C4-2B (cell line): ENCODE measurements around the gene SLC27A2.

ENCODE experiments used
- H3K27ac ChIP-seq: fragments of 450-650 bp; 2 replicates; pipeline ENCODE4 v1.5.1; 2017
- ZFX ChIP-seq: fragments of 450-650 bp; IDR thresholded peaks from 2 replicates; pipeline ENCODE4 v1.6.1; 2017
- TF ChIP-seq, protein P1 (sequence below): fragments of 450-650 bp; conservative IDR thresholded peaks from 2 replicates; pipeline ENCODE4 v1.5.1; 2017; ENCODE audit warnings: mild to moderate bottlenecking

The SLC27A2 gene

DNA sequence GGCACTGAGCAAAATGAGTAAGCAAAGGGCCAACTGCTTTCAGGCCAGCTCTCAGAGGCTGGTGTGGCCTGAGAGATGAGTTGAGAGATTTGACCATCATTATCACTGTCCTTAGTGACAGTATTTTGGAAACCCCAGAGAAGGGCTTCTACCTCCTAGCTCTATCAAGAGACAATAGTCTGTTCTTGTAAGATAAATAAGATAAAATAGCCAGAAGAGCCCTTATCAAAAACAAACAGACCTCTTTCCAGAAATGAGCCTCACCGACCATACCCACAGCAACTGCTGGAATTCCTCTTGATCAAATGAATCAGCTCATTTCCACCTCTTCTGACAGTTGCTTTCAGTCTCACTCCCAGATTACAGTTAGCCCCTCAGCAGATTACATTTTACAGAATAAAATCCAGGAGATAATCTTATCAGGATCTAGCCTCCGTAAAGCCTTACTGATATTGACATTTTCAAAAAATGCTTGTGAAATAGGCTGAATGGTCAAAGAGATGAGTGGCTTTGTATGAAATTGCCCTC lies 79.0 kb downstream of the SLC27A2 start:
- peak overlapping the region; percentile 23; the same call in 1 of the 2 replicates for H3K27ac ChIP-seq
- TF ChIP-seq, protein P1, sequence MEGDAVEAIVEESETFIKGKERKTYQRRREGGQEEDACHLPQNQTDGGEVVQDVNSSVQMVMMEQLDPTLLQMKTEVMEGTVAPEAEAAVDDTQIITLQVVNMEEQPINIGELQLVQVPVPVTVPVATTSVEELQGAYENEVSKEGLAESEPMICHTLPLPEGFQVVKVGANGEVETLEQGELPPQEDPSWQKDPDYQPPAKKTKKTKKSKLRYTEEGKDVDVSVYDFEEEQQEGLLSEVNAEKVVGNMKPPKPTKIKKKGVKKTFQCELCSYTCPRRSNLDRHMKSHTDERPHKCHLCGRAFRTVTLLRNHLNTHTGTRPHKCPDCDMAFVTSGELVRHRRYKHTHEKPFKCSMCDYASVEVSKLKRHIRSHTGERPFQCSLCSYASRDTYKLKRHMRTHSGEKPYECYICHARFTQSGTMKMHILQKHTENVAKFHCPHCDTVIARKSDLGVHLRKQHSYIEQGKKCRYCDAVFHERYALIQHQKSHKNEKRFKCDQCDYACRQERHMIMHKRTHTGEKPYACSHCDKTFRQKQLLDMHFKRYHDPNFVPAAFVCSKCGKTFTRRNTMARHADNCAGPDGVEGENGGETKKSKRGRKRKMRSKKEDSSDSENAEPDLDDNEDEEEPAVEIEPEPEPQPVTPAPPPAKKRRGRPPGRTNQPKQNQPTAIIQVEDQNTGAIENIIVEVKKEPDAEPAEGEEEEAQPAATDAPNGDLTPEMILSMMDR = no peak
- no peak for TF ChIP-seq ZFX

DNA sequence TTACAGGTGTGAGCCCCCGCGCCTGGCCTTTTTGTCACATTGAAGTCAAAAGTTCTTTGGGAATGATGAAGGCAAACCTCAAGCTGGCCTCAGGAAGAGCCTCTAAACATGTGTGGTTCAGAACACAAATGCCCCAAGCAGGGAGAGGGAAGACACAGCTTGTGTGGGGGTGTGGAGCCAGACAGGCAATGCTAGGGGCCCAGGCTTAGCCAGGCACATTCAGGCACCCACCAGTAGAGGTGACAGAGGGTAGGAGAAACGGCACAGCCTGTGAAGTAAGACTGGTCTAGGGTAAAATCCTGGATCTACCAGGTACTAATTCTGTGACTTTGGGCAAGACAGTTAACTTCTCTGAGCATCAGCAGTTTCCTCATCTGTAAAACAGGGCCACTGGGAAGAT lies 80.0 kb downstream of the SLC27A2 start:
- TF ChIP-seq, protein P1 = no peak
- no peak for TF ChIP-seq ZFX
- H3K27ac ChIP-seq = no peak overlapping the region; the same call in 1 of the 2 replicates

DNA sequence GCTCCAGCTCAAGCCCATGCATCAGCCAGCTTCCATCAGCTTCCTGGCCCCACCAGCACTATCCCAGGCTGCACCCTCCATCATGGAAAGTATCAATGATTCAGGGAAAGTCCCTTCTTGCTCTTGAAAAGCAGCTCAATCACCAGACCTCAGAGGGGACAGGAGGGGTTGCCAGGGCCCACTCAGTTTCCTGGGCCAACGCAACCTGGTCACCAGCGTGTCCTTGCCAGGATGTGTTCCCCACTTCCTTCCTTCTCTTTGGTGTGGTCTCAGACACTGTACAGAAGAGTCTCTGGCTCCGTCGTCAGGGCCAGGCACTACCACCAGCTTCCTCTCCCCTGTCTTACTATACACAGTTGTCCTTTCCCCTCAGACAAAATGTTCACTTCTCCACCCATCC lies 80.5 kb downstream of the SLC27A2 start:
- TF ChIP-seq, protein P1 = no peak
- TF ChIP-seq ZFX = no peak
- H3K27ac ChIP-seq = no peak overlapping the region

DNA sequence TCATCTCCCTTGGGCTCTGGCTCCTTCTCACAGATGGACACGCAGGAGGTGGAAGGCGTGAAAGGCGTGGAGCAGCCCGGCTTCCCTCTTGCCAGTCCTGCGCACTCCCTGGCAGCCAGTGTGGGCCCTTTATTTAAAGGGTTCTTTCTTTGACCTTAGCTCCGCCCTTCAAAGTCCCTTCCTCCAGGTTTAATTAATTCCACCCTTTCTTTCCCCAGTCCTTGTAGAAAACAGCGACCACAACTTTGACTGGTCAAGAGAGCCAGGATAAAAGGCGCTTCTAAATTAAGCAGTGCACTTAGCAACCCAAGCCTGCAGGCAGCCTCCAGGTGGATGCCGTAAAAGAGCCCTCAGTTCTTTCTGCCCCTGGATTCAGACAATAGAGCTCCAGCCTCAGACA lies 83.6 kb downstream of the SLC27A2 start, which contains the start of gene HDC:
Gene HDC, minus strand, starts transcription at position 107 of the 400 bp plus-strand sequence. Its CDS starts 103 bp downstream, at position 4.
- no peak for TF ChIP-seq ZFX
- TF ChIP-seq, protein P1 = no peak
- H3K27ac ChIP-seq = no peak within 1 kb of the TSS

DNA sequence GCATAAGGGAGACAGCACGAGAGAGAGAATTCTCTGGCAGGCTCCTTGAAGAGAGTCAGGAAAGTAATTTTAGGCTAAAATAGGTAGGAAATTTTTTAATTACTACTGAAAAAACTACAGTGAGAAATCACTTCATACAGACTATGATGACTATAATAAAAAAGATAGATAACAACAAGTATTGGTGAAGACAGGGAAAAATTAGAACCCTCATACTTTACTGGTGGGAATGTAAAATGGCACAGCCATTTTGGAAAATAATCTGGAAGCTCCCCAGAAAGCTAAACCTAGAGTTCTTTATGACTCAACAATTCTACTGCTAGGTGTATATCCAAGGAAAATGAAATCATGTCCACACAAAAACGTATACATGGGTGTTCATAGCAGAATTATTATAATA lies 85.6 kb downstream of the SLC27A2 start:
- H3K27ac ChIP-seq = no peak overlapping the region
- TF ChIP-seq, protein P1 = no peak
- no peak for TF ChIP-seq ZFX

DNA sequence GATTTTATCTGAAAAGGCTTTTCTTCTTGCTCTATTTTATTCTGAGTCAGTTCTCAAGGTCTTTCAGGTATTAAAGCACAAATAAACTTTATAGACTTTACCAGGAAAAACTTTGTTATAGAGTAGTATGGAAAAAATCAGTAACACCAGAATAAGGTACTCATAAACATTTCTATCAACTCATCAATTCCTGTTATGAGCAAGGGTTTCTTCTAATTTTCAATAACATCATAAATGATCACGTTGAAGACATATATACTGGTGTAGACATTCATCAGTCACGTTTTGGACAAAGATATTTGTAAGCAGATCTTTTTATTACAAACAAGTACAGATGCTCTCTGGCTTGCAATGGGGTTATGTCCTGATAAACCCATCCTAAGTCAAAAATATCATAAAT lies 93.1 kb downstream of the SLC27A2 start:
- no peak for TF ChIP-seq ZFX
- TF ChIP-seq, protein P1 = no peak
- H3K27ac ChIP-seq = no peak overlapping the region

DNA sequence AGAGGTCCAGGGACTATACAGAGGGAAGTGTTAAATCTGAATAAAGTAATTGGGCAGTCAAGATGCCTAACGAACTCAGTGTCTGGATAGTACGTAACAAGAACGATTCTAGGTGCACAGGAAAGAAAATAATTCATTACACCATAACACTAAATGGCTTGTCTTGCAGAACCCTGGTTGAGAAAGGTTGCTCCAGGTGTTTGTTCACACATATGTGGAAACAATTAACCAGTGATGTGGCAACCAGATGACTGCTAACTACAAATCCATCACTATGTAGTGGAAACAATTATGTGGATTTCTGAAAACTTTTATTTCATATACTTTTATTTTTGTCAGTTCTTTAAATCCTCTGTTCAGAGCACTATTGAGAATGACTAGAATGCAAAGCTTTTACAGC lies 93.9 kb downstream of the SLC27A2 start:
- H3K27ac ChIP-seq = no peak overlapping the region
- TF ChIP-seq, protein P1 = no peak
- TF ChIP-seq ZFX = no peak
